SKM-1 (cell line): Measurements from ENCODE around the gene ZNF132.
"Not testable (repeated sequence)": the region's sequence is repeated elsewhere in the genome, so short reads cannot be mapped to it uniquely, and the experiment has no call there.

Experiments used
- DNase-seq: peaks from one replicate; lab custom pipeline; 2025; ENCODE audit not compliant: unreplicated experiment; lab: John Stamatoyannopoulos, UW

Gene ZNF132

DNA sequence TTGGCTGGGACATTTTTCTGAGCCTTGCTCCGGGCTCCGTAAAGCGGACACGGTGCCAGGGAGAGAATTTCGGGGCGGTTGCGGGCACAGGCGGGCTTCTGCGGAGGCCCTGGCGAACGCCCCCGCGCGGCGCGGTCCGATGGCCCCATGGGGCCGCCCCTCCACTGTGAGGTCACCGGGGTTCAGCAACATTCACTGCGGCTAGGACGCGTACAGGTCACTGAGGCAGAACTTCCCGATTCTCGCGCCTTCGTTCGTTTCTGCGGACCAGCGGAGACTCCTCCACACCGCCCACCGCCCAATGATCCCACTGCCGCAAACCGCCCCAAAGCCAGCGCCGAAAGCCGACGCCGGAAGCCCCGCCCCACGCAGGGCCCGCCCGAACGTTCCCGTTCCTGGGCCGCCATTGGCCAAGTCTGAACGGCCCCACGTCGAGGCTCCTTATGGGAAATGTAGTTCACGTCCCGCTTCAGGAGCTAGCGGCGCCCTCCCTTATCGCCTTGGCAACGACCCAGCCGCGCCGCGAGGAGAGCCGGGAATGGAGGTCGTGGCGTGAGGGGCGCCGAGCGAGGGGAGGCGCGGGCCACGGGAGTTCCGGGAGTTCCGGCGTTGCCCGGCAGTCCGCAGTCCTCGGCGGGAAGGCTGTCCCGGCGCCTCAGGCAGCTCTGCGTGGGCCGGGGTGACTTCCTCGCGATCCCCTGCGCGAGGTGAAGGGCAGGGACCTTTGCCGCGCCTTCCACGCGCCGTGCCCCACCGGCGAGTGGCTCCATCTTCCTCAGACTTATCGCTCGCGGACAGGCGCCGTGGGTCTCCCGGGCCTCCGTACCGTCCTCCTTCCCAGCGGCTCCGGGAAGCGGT lies 31.6 kb downstream of the ZNF132 start, which contains the start of gene ZNF584:
Gene ZNF584, plus strand, starts transcription at position 498 of the 858 bp plus-strand sequence. CDS start 499 bp downstream, outside the sequence.
- DNase-seq: peak; percentile 50

DNA sequence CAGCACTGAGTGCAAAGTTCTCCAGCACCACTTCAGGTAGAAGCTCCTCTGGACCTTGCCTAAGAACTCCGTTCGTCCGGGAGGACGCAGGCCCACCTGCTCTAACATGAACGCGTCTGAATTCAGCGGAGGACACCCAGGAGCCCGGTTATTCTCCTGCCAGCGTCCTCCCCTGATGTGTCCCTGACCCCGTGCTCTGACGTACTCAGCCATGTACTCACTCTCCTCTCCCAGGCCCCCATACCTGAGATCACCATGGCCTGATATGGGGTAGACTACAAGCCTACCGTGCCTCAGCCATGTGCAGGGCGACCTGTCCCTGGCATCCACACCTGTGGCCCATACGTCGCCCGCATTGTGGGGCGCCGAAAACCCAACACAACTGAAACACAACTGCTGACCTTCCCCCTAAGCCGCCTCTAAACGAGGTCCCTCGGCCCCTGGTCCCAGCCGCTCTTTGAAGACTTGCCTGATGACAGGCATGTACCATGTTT lies 32.2 kb downstream of the ZNF132 start:
- DNase-seq: no peak

DNA sequence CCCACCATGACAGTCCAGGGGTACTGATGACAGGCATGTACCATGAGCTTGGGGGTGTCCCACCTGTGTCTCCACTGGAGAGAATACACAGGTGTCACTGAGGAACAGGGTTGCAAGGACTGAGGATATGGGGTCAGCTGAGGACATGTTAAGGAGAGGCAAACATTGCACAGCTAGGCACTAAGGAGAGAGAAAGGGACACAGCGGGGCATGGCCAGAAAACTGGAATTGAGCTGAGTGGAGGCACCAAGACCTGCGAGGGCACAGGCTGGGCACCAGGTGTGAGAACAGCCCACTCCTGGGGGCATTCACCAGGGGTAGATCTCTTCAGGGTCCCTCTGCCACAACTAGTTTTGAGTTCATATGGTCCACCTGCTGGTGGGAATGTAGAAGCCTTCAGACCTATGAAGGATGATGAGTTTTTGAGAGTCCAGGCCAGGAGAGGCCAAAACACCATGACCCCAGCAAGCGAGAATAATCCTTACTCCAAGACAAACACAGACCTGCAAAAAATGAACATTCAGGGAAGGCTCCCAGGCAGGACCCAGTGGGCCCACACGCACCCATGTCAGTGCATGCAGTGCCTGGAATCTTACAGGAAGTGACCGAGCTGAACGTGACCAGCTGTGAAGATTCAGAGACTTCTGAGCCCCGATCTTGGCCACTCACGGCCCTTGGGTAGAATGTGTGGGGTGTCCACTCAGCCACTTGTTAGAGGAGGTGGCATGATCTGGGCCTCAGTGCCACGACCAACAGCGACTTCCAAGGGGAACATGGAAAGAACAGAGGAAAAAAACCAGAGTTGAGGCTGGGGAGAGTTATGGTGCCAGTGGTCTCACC lies 32.9 kb downstream of the ZNF132 start:
- DNase-seq: no peak

DNA sequence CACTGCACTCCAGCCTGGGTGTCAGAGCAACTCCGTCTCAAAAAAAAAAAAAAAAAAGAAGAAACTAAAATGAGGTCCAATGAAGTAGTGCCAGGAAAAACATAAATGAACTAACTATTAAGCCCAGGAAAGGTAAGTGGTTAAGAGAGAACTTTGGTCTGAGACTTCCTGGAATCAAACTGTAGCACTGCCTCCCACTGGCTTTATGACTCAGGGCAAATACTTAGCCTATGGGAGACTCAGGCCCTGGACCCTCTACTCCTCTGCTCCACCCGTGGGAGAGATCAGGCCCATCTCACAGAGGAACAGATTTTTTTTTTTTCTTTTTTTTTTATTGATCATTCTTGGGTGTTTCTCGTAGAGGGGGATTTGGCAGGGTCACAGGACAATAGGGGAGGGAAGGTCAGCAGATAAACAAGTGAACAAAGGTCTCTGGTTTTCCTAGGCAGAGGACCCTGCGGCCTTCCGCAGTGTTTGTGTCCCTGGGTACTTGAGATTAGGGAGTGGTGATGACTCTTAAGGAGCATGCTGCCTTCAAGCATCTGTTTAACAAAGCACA lies 36.0 kb downstream of the ZNF132 start:
- not testable (repeated sequence) for DNase-seq

DNA sequence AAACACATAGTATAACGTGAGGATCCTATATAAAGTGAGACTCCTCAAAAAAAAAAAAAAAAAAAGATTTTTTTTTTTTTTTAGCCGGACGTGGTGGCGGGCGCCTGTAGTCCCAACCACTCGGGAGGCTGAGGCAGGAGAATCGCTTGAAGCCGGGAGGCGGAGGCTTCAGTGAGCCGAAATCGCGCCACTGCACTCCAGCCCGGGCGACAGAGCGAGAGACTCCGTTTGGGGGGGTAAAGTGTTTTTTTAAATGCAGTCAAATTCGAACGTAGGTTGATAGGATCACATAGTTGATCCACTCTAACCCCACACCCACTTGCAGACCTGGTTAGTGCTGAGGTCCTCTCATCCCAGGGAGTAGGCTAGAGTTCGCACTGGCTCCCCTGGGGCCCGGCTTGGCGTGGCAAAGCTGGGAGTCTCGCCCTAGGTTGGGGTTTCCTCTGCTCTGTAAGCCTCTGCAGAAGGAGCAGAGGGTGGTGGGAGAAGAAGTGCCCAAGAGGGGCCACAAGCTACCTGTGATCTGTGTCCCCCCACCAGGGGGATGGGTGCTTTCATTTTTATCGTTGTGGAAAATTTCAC lies 38.0 kb downstream of the ZNF132 start:
- DNase-seq: no peak

DNA sequence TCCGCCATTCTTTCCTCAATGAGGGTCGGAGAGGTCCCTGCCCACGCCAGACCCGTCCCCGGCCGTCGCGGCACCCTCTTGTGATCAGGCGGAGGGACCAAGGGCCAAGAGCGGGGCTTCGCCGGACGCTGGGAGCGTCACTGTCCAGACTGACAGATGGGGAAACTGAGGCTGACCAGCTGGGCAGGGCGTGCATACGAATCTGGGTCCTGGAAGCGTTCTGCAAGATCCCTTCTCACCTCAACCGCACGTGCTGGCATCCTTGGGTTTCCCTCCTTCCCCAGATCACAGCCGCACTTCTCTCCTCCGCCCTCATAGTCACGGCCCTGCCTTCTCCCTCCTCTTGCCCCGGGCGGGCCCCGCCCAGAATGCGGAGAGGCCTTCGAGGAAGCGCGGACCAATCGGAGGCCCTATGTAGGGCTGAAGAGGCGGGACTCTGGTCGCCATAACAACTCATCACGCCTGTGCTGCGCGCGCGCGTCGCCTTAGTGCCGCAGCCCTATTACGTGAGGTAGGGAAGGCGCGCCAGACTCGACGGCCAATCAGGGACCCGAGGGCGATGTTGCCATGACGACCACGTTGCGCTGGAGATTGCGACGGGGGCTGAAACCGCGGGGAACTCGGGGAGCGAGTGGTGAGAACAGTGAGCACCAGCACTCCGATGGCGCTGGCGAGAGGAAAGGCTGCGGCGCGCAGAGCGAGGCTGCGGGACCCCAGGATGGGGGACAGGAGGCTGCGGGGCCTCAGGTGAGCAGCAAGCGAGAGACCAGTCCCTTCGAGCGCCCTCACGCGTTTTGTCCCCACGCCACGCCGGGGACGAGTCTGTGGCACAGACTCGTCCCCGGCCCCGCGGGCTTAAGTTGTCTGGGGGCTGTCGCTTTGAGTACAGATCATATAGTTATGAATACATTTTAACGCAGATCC lies 38.8 kb downstream of the ZNF132 start:
- DNase-seq: peak; percentile 80

DNA sequence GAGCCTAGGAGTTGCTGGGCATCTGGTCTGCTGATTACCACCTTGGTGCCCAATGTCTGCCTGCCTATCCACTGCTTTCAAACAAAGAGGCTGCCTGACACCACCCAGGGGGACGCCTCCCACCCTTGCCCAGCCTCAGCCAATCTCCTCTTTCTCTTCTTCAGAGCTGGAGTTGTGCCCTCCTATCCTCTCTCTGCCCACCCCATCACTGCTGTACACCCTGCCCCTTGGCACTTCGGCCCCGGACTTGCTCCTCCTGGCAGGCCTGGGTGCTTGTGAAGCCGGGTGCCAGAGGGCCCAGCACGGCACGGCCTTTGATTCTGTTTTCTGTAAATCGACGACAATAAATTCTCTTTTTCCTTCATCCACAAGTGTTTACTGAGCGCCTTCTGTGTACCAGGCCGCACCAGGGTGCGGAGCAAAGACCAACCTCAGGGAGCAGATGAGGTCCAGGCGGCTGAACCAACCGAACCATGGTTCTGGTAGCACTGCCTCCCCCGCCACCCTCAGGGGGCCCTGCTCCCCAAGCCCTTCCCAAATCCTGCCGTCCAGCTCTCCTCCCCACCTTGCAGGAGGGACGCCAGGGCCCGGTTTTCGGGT lies 39.5 kb downstream of the ZNF132 start:
- no peak for DNase-seq

DNA sequence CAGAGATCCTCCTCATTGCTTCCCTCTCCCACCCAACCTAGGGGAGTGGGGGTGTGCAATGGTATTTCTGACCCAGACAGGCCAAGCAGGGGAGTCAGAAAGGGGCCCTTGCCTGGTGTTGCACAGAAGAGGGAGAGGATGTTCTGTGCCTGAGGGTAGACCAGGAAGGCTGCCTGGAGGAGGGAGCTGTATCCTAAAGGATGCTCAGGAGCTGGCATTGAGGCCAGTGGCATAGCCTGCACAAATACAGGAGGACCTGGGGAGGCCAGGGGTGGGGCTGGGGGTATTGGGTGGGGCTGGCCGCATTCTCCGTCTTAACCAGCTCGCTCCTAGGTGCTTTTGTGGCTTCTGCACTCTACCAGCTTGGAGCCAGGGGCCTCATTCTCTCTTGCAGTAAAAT lies 40.0 kb downstream of the ZNF132 start:
- DNase-seq: no peak

DNA sequence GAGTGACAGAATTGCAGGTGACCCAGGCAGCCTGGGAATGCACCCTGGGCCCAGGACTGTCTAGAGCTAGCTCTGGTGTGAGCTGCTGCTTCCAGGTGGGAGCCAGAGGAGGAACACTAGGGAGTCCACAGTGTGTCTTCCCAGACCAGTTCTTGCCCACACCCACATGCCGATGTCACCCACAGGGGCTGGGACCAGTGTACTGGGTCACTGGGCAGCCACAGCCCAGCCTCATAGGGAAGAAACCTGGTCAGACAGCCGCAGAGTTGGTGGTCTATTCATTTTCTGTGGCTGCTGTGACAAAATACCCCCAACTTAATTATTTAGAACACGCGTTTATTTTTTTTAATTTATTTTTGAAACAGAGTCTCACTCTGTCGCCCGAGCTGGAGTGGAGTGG lies 41.4 kb downstream of the ZNF132 start:
- no peak for DNase-seq

DNA sequence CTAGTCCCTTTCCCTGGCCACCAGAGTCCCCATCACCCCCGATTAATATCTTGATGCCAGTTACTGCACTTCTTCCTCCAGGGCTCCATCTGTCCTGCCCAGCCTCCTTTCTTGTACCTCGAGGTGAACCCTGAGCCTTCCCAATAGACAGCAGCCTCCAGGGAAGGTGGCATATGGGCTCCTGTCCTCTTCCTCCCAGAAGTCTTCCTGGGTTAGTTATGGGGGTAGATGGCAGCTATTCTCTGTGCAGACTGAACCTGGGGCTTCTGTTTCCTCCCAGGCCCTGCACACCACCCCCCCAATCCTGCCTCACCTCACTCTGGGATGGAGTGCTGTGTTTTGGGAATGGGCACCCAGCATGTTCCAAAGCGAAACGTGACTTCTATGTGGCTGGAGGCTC lies 41.9 kb downstream of the ZNF132 start:
- DNase-seq: no peak

DNA sequence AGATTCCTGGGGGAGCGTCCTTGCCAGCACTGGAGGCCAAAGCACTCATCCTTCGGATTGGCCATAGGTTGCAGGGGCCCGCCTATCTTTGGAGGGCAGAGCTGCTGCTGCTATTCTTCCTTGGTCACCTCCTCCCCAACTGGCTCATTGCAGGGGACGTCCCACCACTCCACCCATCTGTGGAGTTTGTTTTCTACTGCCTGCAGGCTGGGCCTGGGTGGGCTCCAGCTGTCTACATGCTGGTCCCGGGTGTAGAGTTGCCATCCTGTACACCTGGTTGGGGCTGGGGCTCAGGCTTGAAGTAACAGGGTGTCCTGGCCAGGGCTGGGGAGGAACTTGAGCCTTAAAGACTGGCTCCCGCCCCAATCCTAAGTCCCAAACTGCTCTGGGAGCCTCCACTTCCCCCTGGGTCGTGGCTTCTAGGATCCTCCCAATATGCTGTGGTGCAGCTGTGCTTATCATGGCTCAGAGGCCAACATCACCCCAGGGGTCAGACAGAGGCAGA lies 42.4 kb downstream of the ZNF132 start:
- no peak for DNase-seq

DNA sequence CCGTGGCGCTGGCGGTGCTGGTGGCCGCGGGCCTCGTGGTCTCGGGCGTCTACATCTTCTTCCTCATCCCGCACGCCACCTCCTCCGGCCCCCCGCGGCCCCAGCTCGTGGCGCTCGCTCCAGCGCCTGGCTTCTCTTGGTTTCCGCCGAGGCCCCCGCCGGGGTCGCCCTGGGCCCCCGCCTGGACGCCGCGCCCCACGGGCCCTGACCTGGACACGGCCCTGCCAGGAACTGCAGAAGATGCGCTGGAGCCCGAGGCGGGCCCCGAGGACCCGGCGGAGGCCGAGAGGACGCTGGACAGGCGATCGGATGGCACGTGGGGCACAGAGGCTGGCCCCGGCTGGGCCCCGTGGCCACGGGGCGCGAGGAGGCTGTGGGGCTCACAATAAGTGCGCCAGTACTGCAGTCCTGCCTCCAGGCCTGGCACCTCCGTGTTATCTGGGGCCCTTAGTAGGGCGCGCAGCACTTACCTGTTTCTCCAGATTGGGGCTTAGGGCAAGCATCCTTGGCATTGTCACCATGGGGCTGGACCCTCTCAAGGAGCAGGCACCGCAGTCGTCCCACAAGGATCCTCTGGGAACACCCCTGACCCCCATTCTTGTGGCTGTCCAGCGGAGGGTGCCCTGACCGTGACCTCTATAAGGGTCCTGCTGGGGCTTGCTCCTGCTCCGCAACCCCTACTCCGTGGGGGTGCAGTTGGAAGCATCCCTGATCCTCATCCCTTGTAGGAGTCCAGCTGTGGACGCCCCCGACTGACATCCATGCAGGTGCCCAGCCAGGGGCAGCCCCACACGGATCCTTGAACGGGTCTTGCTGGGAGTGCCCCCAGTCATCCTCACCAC lies 43.0 kb downstream of the ZNF132 start:
- DNase-seq: no peak

DNA sequence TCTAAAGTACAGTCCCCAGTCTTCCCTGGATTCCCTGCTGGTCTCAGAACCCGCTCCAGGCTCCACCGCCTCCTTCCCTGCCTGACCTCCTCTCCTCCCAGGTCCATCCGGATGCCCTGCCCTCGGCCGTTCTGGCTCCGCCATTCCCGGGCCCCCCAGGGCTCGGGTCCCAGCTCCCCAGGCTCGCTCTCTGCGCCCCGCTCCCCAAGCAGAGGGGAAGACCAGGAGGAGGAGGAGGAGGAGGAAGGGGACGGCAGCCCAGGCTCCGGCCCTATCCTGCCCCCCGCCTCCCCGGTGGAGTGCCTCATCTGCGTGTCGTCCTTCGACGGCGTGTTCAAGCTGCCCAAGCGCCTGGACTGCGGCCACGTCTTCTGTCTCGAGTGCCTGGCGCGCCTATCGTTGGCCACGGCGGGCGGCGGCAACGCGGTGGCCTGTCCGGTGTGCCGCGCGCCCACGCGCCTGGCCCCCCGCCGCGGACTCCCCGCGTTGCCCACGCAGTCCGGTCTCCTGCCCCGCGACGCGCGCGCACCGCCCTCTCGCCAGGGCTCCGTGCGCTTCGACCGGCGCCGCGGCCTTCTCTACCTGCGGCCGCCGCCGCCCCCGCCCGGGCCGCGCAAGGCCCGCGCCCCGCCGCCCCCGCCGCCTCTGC lies 43.9 kb downstream of the ZNF132 start:
- DNase-seq: no peak

DNA sequence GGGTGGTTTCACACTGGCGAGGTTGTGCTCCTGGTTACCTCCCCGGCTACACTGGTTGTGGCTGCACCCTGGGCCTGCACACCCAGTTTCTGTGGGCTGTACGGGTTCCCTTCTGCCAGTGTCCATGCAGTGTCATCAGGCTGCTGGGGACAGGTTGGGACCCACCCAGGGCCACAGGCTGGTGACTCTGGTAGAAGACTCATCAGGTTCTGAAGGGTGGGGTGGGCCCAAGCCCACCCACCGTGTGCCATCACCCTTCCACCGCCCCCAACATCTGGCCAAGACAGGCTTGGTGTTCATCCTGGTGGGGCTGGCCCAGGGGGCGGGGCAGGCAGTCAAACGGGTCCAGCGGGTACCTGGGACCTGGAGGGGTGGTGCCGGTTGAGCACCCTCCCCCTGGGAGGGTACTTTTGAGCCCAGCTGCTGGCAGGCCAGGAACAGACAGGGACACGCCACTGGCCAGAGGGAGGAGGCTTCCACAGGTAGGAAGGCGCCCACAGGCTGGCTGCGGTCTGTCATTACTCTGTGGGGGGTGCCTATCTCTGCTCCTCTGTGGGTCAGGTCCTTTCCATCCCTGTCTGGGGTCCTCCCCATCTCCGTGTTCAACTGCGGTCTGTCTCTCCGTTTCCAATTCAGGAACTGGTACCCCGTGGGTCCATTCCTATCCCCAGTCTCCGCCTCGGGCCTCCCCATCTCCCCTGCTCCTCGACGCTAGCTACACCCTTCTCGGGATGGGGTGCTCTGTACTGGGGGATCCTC lies 44.6 kb downstream of the ZNF132 start, which contains the start of gene RNF225:
Gene RNF225, plus strand, starts transcription at position 437 of the 759 bp plus-strand sequence. CDS start 434 bp downstream, outside the sequence.
- no peak for DNase-seq

DNA sequence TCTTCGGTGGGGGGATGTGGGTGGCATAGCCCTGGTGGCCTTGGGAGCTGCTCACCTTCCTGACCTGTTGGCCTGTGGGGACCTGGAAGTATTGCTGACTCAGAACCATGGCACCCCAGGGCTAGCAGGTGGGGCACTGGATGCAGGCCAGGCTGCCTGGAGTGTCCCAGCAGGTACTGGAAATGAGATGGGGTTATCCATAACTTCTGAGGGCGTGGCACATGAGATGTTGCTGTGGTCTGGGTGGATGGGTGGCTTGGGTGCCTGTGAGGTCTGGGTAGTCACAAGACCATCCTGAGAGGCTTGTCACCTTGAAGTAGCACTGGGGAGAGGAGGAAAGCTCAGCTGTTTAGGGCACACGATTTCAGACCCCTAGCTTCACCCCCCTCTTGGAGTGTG lies 45.1 kb downstream of the ZNF132 start:
- DNase-seq: no peak

DNA sequence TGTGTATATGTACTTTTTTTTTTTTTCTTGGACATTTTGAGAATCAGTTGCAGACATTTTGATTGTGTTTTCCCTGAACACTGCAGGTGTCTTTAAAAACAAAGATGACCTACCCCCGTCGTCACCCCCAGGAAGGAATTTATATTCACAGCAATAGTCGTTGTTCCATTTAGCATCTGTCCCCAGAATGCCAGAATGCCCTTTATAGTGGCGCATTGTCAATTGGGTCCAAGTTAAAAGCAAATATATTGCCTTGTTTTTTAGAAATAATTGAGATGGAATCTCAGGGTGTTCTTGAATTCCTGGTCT lies 46.3 kb downstream of the ZNF132 start:
- no peak for DNase-seq

DNA sequence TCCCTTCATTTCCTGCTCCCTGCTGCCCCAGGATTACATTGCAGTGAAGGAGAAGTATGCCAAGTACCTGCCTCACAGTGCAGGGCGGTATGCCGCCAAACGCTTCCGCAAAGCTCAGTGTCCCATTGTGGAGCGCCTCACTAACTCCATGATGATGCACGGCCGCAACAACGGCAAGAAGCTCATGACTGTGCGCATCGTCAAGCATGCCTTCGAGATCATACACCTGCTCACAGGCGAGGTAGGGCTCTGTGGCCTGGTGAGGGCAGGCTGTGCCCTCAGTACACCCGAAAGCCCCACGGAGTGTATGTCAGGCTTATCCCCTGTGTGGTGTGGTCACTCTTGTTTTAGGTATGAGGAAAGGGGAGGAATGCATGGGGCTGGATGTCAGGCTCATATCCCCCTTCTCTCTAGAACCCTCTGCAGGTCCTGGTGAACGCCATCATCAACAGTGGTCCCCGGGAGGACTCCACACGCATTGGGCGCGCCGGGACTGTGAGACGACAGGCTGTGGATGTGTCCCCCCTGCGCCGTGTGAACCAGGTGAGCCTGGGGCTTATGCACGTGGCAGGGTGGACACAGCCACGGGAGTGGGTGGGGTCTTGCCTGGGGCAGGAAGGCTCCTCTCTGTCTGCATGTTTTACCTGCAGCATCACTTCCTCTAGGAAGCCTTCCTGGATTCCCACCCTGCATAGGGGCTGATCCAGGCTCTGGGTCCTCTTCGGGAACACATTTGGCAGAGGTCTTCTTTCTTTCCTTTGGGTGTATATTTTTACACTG lies 46.8 kb downstream of the ZNF132 start:
- DNase-seq: no peak
